ENCODE data around the gene ACTG1.
"Not testable (repeated sequence)": the region's sequence is repeated elsewhere in the genome, so short reads cannot be mapped to it uniquely, and the experiment has no call there.

ACTG1 gene

GRCh38 chr17:81531998-81532404 lies 19.4 kb upstream of the ACTG1 start:
- not testable (repeated sequence) for FAIRE-seq

- not testable (repeated sequence) for FAIRE-seq
Observed at GRCh38 chr17:81531013-81531412, 18.4 kb upstream of the ACTG1 start.

GRCh38 chr17:81529437-81529803 lies 16.8 kb upstream of the ACTG1 start:
- no peak for FAIRE-seq

- no peak for FAIRE-seq
Observed at GRCh38 chr17:81528651-81529436, 16.2 kb upstream of the ACTG1 start.

DNA sequence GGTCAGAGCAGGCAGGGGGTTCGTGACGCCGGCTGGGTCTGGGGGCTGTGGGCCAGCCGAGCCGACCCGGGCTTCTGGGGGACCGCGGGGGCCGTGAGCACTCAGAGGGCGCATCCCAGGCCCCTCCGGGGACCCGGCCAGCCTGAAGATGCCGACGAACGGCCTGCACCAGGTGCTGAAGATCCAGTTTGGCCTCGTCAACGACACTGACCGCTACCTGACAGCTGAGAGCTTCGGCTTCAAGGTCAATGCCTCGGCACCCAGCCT lies 15.7 kb upstream of the ACTG1 start:
- FAIRE-seq: no peak

- FAIRE-seq: no peak
Observed at GRCh38 chr17:81527591-81528383, 15.2 kb upstream of the ACTG1 start, which contains the start of gene FSCN2. Gene FSCN2, plus strand, starts transcription at chr17:81528377. Its CDS starts 155 bp downstream, at chr17:81528532.

- FAIRE-seq: no peak
Observed at GRCh38 chr17:81526662-81527571, 14.3 kb upstream of the ACTG1 start.

- FAIRE-seq: no peak
Observed at GRCh38 chr17:81524865-81525159, 12.2 kb upstream of the ACTG1 start.

DNA sequence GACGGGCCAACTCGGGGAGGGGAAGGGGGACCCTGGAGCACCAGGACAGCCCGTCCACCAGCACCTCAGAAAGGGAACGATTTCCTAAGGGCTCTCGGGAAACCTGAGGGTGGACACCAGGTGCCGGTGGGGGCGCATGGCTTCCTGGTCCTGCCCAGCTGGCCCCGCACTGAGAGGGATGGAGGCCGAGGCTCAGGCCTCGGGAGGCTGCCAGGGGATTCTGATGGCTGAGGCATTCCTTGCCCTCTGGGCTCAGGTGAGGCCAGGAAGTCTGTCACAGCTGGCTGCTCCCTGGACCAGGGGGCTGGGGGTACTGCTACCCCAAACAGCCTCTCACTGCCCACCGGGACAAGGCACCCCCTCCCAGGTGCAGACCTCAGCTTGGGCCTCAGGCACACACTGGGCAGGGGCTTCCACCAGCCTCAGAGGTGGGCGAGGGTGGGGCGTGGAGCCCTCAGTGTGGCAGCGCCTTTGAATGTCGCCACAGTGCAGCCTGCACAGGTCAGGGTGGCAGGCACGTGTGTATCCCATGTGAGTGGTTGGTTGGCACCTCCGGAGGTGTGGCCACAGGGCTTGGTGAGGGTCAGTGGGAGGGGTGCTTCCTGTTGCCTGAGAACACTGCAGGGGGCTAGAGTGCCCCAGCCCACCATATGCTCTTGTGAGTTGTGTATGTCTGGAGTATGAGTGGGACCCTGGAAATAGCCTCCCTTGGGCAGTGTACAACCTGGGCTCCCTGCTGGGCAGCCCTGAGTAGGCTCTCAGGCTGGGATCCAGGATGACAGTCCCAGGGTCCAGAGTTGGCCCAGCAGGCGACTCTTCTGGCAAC lies 11.7 kb upstream of the ACTG1 start:
- FAIRE-seq: no peak

DNA sequence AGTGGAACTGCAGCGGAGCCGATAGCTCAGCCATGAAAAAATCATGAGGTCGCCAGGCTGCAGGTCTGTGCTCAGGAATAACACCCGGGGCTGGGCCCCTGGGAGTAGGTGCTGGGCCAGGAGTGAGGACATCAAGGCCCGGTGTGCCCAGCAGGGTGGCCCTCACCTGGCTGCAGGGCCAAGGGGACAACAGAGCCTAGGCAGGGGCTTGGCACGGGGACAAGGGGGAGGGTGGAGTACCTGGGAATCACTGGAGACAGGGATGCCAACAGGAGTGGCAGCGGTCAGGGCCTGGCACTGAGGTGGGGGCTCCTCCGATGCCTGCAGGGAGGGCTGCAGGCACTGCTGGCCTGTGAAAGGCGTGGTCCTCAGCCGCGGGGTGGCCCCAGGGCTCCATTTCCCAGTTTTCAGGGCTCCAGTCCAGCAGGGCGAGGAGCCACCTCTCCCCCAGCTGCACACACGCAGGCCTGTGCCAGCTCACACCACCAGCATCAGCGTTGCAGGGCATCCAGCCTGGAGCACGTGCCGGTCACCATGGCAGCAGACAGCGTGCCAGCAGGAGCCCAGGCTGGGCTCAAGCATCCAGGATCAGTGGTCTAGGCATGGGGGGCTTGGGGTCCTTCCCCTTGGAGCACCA lies 10.9 kb upstream of the ACTG1 start:
- no peak for FAIRE-seq

DNA sequence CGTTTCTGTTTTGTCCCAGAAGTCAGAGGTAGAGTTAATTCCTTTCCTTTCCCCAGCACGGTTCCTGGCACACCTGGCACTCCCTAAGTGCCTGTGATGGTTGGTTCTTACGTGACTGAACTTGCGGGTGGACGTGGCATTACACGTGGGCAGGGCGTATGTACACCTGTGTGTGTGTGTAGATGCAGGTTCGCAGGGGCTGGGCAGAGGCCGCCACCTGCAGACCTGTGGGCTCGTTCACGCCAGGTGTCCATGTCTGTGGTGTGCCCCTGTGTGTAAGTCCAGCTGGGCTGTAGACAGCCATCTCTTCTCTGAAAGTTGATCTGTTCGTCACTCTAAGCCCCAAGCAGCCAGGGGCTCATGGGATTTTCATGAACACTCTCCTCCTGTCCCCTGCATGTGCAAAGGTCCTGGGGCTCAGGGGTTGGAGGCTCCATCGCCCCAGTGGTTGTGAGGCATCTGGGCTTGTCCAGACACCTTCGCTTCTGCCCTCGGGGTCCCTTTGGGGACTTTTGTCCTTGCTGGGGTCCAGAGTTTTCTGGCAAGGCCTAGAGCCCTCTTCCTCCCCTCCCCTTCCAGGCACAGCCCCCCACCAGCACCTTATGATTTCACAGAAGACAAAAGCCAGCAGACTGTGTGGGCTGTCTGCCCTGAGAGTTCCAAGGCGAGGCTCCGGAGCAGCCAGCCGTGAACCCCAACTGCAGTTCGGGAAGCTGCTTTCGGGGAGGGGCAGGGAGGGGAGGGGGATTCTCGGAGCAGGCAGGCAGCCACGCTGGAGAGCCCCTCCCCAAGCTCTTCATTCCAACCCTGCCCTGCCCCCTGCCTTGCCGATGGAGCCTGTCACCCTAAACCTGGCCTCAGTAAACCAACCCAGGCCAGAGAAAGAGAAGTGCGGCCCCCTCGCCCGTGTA lies 10.1 kb upstream of the ACTG1 start:
- no peak for FAIRE-seq

- no peak for FAIRE-seq
Observed at GRCh38 chr17:81520021-81520901, 7.7 kb upstream of the ACTG1 start.

DNA sequence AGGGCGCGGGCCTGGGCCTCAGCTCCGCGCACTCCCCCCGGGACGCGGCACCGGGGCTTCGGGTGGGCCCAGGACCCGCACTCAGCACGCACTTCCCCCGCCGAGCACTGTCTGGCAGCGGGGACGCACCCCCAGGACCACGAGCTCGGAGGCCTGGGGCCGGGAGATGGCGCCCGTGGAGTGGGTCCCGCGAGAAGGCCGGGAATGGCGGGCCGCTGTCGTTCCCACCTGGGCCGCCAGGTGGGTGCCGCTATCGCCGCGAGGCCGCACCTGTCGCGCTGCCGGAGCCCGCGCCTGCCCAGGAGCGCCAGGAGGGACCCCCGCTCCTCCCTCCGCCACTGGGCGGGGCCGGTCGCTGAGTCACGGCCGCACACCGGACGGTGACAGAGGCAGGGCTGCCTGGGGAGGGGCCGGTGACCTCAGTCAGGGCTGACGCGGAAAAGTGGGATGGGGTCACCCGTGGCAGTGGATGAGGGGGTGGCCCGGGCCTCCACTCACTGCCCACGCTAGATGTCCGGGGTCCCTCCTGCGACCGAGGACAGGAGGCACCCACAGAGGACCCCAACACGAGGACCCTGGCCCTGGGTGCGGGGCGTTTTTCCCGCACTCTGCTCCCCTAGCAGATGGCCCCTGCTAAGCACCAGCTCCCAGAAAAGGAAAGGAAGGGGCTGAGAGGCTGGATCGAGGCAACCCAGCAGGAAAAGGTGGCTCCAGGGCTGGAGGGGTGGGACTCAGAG lies 6.9 kb upstream of the ACTG1 start:
- FAIRE-seq: no peak

DNA sequence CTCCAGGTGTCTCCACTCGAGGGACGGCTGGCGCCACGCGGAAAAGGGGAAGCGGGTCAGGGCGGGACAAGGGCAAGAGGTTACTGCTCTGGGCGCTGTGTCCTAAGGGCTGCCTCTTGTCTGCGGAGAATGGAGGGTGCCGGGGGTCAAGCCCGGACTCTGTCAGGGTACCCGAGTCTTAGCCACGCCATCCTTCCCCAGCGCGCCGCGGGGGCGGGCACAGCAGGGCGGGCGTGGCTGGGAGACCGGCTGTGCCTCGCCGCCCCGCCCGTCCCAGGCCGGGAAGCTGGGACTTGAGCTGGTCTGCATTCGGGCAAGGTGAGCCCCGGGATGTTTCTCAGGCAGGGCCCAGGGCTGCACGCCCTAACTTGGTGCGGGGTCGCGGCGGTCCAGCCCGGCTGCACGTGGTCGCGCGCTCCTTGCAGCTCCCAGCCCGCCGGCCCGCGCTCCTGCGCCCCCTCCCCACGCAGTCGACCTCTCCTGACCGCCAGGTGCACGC lies 6.2 kb upstream of the ACTG1 start:
- no peak for FAIRE-seq

DNA sequence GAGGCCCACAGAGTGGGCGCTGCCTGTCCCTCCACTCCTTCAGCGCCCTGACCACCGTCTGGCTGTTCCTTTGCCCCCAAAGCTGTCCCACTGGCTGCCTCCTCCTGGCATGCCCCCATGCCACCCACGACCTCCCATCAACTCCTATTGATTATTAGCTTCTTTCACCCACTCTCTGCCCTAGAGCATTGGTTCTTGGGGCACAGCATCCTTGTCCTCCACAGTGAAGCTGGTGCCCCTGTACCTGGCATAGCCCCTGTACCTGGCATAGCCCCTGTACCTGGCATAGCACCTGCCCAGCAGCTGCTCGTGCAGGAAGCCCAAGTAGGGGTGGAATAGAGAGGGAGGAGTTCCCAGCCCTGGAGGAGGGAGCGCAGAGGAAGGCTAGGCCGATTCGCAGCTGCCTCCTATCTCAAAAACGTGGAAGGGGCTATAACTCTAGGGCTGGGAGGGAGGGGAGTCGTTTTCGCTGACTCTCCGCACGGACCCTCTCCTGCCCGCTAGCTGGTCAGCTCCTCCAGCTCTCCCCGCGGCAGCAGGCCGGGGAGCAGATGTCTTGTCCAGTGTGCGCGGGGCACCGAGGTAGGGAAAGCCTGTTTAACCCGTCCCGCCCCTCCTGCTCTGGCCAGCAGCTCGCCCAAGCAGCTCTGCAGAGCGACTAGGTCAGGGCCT lies 5.7 kb upstream of the ACTG1 start:
- FAIRE-seq: no peak

GRCh38 chr17:81517339-81518112 lies 4.9 kb upstream of the ACTG1 start:
- FAIRE-seq: no peak

GRCh38 chr17:81517009-81517338 lies 4.4 kb upstream of the ACTG1 start:
- FAIRE-seq: no peak

GRCh38 chr17:81516439-81516838 lies 3.8 kb upstream of the ACTG1 start:
- no peak for FAIRE-seq
